NCI-H2196 (cell line): Measurements from ENCODE around the gene PABPN1L.
"Not testable (repeated sequence)": the region's sequence is repeated elsewhere in the genome, so short reads cannot be mapped to it uniquely, and the experiment has no call there.

Experiments used
- DNase-seq: peaks from one replicate; lab custom pipeline; 2025; ENCODE audit not compliant: unreplicated experiment; lab: John Stamatoyannopoulos, UW

The PABPN1L gene

GRCh38 chr16:88901718-88902337 lies 35.4 kb upstream of the PABPN1L start:
- DNase-seq: no peak

GRCh38 chr16:88900662-88901052 lies 34.2 kb upstream of the PABPN1L start:
- DNase-seq: no peak

GRCh38 chr16:88899901-88900661 lies 33.6 kb upstream of the PABPN1L start:
- DNase-seq: no peak

GRCh38 chr16:88897696-88898425 lies 31.4 kb upstream of the PABPN1L start:
- no peak for DNase-seq

GRCh38 chr16:88896238-88897070 lies 30.0 kb upstream of the PABPN1L start:
- no peak for DNase-seq

GRCh38 chr16:88895335-88895734 lies 28.9 kb upstream of the PABPN1L start:
- no peak for DNase-seq

GRCh38 chr16:88894681-88895300 lies 28.3 kb upstream of the PABPN1L start:
- DNase-seq: no peak

- DNase-seq: not testable (repeated sequence)
These were observed 27.8 kb upstream of the PABPN1L start for GRCh38 chr16:88894266-88894665.

GRCh38 chr16:88893127-88893968 lies 26.9 kb upstream of the PABPN1L start:
- DNase-seq: no peak

- DNase-seq: no peak
These were observed 25.6 kb upstream of the PABPN1L start for GRCh38 chr16:88892065-88892464.

- no peak for DNase-seq
These were observed 24.6 kb upstream of the PABPN1L start for GRCh38 chr16:88891083-88891482.

- DNase-seq: not testable (repeated sequence)
These were observed 23.4 kb upstream of the PABPN1L start for GRCh38 chr16:88889702-88890352.

GRCh38 chr16:88888461-88889387 lies 22.3 kb upstream of the PABPN1L start:
- no peak for DNase-seq

- no peak for DNase-seq
These were observed 21.6 kb upstream of the PABPN1L start for GRCh38 chr16:88888057-88888456.

- no peak for DNase-seq
These were observed 20.5 kb upstream of the PABPN1L start for GRCh38 chr16:88886845-88887521.

- no peak for DNase-seq
These were observed 20.0 kb upstream of the PABPN1L start for GRCh38 chr16:88886420-88886844.

- DNase-seq: no peak
These were observed 19.3 kb upstream of the PABPN1L start for GRCh38 chr16:88885693-88886280.
